ENCODE results near the gene TFPT. TPM values are rescaled to one million over a fixed set of nuclear protein-coding genes. Genes with fewer than 3 reads are reported as not detected.

Gene TFPT
- total and polyA plus RNA-seq, 2 of the 13 experiments (the other 11 are each of a cell fraction or from before 2014, with no cell fraction given) = 8.4 to 10.7 TPM

GRCh38 chr19:54137699-54138488, 22.4 kb upstream of the TFPT start, which contains the start of gene CNOT3 (continued):
- TF ChIP-seq ZHX1 (CRISPR knock-in tag; IDR thresholded peaks at IDR 0.05; ENCODE audit: low read depth) (no peak), ZFX (CRISPR knock-in tag; IDR thresholded peaks at IDR 0.05; ENCODE audit: low read depth) (peak; percentile 79), MYPOP (CRISPR knock-in tag; IDR thresholded peaks at IDR 0.05) (no peak), TFDP1 (CRISPR knock-in tag; IDR thresholded peaks at IDR 0.05; ENCODE audit: borderline replicate concordance) (no peak), NR3C1 (CRISPR knock-in tag; IDR thresholded peaks at IDR 0.05) (no peak), ZNF121 (CRISPR knock-in tag; IDR thresholded peaks at IDR 0.05) (no peak), U2AF2 (IDR thresholded peaks at IDR 0.05; ENCODE audit: low read depth, low read length) (no peak), ZGPAT (CRISPR knock-in tag; IDR thresholded peaks at IDR 0.05) (no peak), CTCF (CRISPR knock-in tag; IDR thresholded peaks at IDR 0.05) (no peak), NRL (CRISPR knock-in tag; IDR thresholded peaks at IDR 0.05; ENCODE audit: borderline replicate concordance) (0 out of 2 replicates have a peak, but pooled peaks have one; percentile 59), AHDC1 (CRISPR knock-in tag; IDR thresholded peaks at IDR 0.05; ENCODE audit: borderline replicate concordance) (no peak), IRF1 (CRISPR knock-in tag; IDR thresholded peaks at IDR 0.05; ENCODE audit: low read depth) (no peak)
